GM12878 (cell line): ENCODE results near the gene PLAGL2. TPM values are rescaled to one million over a fixed set of nuclear protein-coding genes. Genes with fewer than 3 reads are reported as not detected.

Experiments
- ATAC-seq: fragments of 200-7000 bp; cut with Tn5 transposase; 3 replicates; pipeline ENCODE4 v1.9.1; 2020; ENCODE audit warnings: mild to moderate bottlenecking, moderate library complexity
- BruUV-seq: library from RNA; stranded (reverse); fragments of 400-500 nt; replicated peaks from 2 replicates; lab custom pipeline; 2021; lab: Mats Ljungman, UMichigan
- CTCF ChIA-PET: fragments of 300-600 bp; sonication (Branson Sonifier 250); formaldehyde crosslinking; extraction: SDS; loops from one replicate; lab custom pipeline; 2021; ENCODE audit warnings: inconsistent platforms; lab: Yijun Ruan, JAX
- POLR2A ChIA-PET: fragments of 350-600 bp; formaldehyde crosslinking; extraction: SDS; loops from one replicate; lab custom pipeline; 2021; ENCODE audit warnings: inconsistent platforms; lab: Charles Lee
- RAD21 ChIA-PET: fragments of 300-600 bp; sonication (Branson Sonifier 250); formaldehyde crosslinking; loops from one replicate; lab custom pipeline; 2023; ENCODE audit warnings: antibody characterized with exemption; ENCODE audit not compliant: unreplicated experiment; lab: Charles Lee
- SMC1A ChIA-PET: fragments of 300-600 bp; sonication (Branson Sonifier 250); formaldehyde crosslinking; loops from one replicate; lab custom pipeline; 2023; ENCODE audit not compliant: unreplicated experiment, uncharacterized antibody; lab: Charles Lee
- DNase-seq: peaks from one replicate; pipeline ENCODE4 v3.0.0-alpha.2; 2011; ENCODE audit warnings: low read depth, low spot score
- FAIRE-seq: peaks from 3 replicates; lab custom pipeline; 2011; peaks lifted over from hg19 to GRCh38; lab: Jason Lieb, UNC
- H2AFZ ChIP-seq: 2 replicates; pipeline ENCODE4 v1.6.0; 2011; ENCODE audit warnings: low read depth, low read length, control low read depth; ENCODE audit not compliant: control insufficient read depth
- H3K27ac ChIP-seq: 2 replicates; pipeline ENCODE4 v1.5.1; 2011; ENCODE audit warnings: control low read depth; ENCODE audit not compliant: control insufficient read depth, insufficient read depth
- H3K27me3 ChIP-seq, 2 experiments: replicated peaks in 1 of 2; 2 replicates each; pipeline versions ENCODE4 v1.6.0 to v1.6.1; 2011; ENCODE audit warnings: low read length in 1 of 2; ENCODE audit not compliant: control insufficient read depth in 2 of 2, insufficient read depth in 2 of 2
- H3K36me3 ChIP-seq, 2 experiments: 2 replicates each; pipeline ENCODE4 v1.5.1; 2011; ENCODE audit warnings: low read length in 1 of 2; ENCODE audit not compliant: control insufficient read depth in 2 of 2, insufficient read depth in 2 of 2
- H3K4me1 ChIP-seq: 2 replicates; pipeline ENCODE4 v1.6.1; 2011; ENCODE audit warnings: mild to moderate bottlenecking, low read length, moderate library complexity, mixed read lengths; ENCODE audit not compliant: control insufficient read depth, insufficient read depth
- H3K4me2 ChIP-seq: 2 replicates; pipeline ENCODE4 v1.6.0; 2011; ENCODE audit warnings: control low read depth; ENCODE audit not compliant: control insufficient read depth, insufficient read depth
- H3K4me3 ChIP-seq: fragments of 200-600 bp; sonication (generic); 2 replicates; pipeline ENCODE4 v1.5.1; 2016
- H3K79me2 ChIP-seq: 2 replicates; pipeline ENCODE4 v1.6.0; 2011; ENCODE audit warnings: low read length; ENCODE audit not compliant: control insufficient read depth, insufficient read depth
- H3K9ac ChIP-seq: 2 replicates; pipeline ENCODE4 v1.8.0; 2011; ENCODE audit warnings: low read length, control low read depth, mixed read lengths; ENCODE audit not compliant: control insufficient read depth, insufficient read depth
- H3K9me3 ChIP-seq: replicated peaks from 3 replicates; pipeline ENCODE4 v1.5.1; 2011; ENCODE audit warnings: mild to moderate bottlenecking, low read length; ENCODE audit not compliant: control insufficient read depth, insufficient read depth
- H4K20me1 ChIP-seq: 2 replicates; pipeline ENCODE4 v1.6.0; 2011; ENCODE audit not compliant: control insufficient read depth, insufficient read depth
- ATF2 ChIP-seq: IDR thresholded peaks from 2 replicates; pipeline ENCODE4 v1.6.1; 2012; ENCODE audit warnings: low read length, inconsistent platforms
- FOXM1 ChIP-seq: IDR thresholded peaks from 2 replicates; pipeline ENCODE4 v1.6.1; 2012; ENCODE audit warnings: low read depth, mild to moderate bottlenecking, inconsistent platforms, low read length, moderate library complexity
- PAX5 ChIP-seq: IDR thresholded peaks from 2 replicates; pipeline ENCODE4 v1.6.1; 2011; ENCODE audit warnings: low read depth, low read length, borderline replicate concordance
- RBBP5 ChIP-seq: fragments of 200-600 bp; sonication (generic); conservative IDR thresholded peaks from 2 replicates; pipeline ENCODE4 v1.6.1; 2016
- REST ChIP-seq: IDR thresholded peaks from 2 replicates; pipeline ENCODE4 v1.6.1; 2012; ENCODE audit warnings: mild to moderate bottlenecking, low read depth, low read length
- RUNX3 ChIP-seq: IDR thresholded peaks from 2 replicates; pipeline ENCODE4 v1.6.1; 2012; ENCODE audit warnings: low read length, inconsistent platforms
- USF2 ChIP-seq: IDR thresholded peaks from 2 replicates; pipeline ENCODE4 v1.6.1; 2011; ENCODE audit warnings: low read depth, low read length, improper control_type of control experiment, borderline replicate concordance
- WGBS: methylation state at CpG from one replicate; pipeline ENCODE4 v1.1.6; 2016; ENCODE audit warnings: low lambda C conversion rate; ENCODE audit not compliant: insufficient replicate concordance, insufficient coverage; ENCODE audit errors: missing lambda C conversion rate; 5-methylcytosine and 5-hydroxymethylcytosine counted together
- in situ Hi-C: fragments of 300-500 bp; cut with MboI; formaldehyde crosslinking; loops from 9 replicates; pipeline ENCODE4 v1.14.3; 2018; ENCODE audit warnings: mixed read lengths
- intact Hi-C: fragments of 100-400 bp; cut with micrococcal nuclease; formaldehyde crosslinking; loops from one replicate; pipeline ENCODE4 v1.14.2; 2022; ENCODE audit not compliant: unreplicated experiment
- polyA plus RNA-seq, 11 experiments: library from polyadenylated mRNA; depleted of rRNA in 4 of 11; unstranded in 6 of 11; stranded (reverse) in 5 of 11; fragments of >200 nt; fragmentation: Nextera tagmentation in 4 of 11; fragmentation: Illumina TruSeq in 1 of 11; extraction: Ambion mirVana in 4 of 11; extraction: Trizol in 1 of 11; gene quantifications; 1 replicate in 1 of 11; 2 replicates in 10 of 11; pipeline versions ENCODE4 v1.2.1 to v1.2.3, GENCODE V29; 2011 to 2016; ENCODE audit warnings: inconsistent platforms in 2 of 11, missing spikeins in 2 of 11, low read depth in 1 of 11
- total RNA-seq, 4 experiments: library from RNA; depleted of rRNA in 3 of 4; stranded (reverse); fragments of >200 nt in 3 of 4; fragmentation: Illumina TruSeq in 1 of 4; extraction: Trizol in 1 of 4; gene quantifications; 2 replicates each; pipeline versions ENCODE4 v1.2.1 to v1.2.3, GENCODE V29; 2013 to 2021

Gene PLAGL2
- total and polyA plus RNA-seq, 10 of the 15 experiments (the other 5 are each of a cell fraction or from before 2014, with no cell fraction given), result 4.4 to 32.3 (median 13.3) TPM

- TF ChIP-seq REST (no peak), ATF2 (peak; percentile 32; the same call in 1 of the 2 replicates)
Measured at GRCh38 chr20:32205110-32205842, 2.3 kb downstream of the PLAGL2 start (continued).

DNA sequence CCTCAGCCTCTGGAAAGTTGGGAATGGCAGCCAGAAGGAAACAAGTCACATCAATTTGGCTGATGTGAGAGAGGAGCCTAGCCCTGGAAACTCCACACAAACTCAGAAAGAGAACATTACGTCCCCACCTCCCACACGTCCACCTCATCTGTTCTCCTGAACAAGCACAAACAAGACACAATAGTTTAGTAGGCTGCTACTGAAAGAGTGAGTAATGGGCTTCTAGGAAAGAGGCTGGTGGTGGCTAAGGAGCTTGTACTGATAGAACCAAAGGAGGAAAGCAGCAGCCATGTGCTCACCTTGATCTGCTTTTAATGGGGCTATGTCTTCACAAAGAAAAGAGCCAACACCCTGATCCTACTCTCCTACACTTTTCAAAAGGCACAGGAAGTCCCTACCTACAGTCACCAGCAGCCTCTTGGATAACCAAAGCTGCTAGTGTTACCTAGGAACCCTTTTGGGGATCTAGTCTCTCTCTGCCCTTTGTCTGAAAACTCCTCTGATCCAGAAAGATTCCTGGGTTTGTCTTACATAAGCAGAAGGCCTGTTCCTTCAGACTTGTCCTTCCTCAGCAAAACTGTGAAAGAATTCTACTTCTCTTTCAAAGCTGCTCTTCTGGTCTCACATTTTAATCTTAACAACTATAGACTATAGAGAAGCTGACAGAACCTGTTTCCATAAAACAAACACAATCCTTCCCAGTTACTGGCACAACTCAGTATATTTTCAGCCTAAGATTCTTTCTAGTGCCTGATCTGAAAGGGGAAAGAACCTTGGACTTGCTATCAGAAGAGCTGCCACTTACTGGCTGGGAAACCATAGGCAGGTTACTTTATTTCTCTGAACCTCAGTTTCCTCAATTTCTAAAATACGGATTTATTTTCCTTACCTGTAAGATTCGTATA is 3.1 kb downstream of the PLAGL2 start:
- Histone ChIP-seq H3K27ac (peak overlapping the region; percentile 84), H3K36me3 (peaks cover 6 to 25% of the 10 kb centered on the region in 2 experiments), H4K20me1 (no peaks in the 10 kb centered on the region; the same call in 1 of the 2 replicates), H3K9me3 (no peaks in the 10 kb centered on the region), H3K4me2 (peak overlapping the region; percentile 85), H3K27me3 (no peaks in the 10 kb centered on the region), H3K4me1 (peaks cover 23% of the 10 kb centered on the region), H3K4me3 (peak overlapping the region; percentile 77), H2AFZ (no peak overlapping the region), H3K79me2 (peaks cover 88% of the 10 kb centered on the region), H3K9ac (peak overlapping the region; percentile 98)
- ChIA-PET SMC1A (interaction anchor here (1.0 to 1.7 kb wide), 12 partner anchors 9 to 170 kb away, joined by 3 to 9 read pairs (median 3); no protein-coding TSS in a partner anchor), CTCF (interaction anchor here (0.8 to 1.6 kb wide), 3 partner anchors 75 to 170 kb away, joined by 3 to 5 read pairs (median 4); no protein-coding TSS in a partner anchor), POLR2A (interaction anchor here (0.5 kb wide), 1 partner anchor 41 kb away, joined by 5 read pairs; no protein-coding TSS in a partner anchor), RAD21 (interaction anchor here (0.5 to 2.8 kb wide), 10 partner anchors 27 to 225 kb away, joined by 3 to 22 read pairs (median 4); partner anchors contain the start of gene ASXL1)
- intact Hi-C loops, result loop anchor here (5.0 kb wide), 2 partner anchors 83 to 172 kb away; no protein-coding TSS in a partner anchor
- no peak for FAIRE-seq
- in situ Hi-C loops, result no loop called here
- DNase-seq, result no peak
- WGBS, result 42% methylated on average over 4 of the region's 4 CpGs
- BruUV-seq, result no TSS peak
- no peak for ATAC-seq
- TF ChIP-seq FOXM1, result 0 out of 2 replicates have a peak, but pooled peaks have one; percentile 21
- peak; percentile 10; the same call in 1 of the 2 replicates for TF ChIP-seq RUNX3
- TF ChIP-seq PAX5, result no peak
- TF ChIP-seq REST, result no peak
- no peak for TF ChIP-seq USF2
- no peak for TF ChIP-seq RBBP5
